Panc1 (cell line): Measurements from ENCODE around the gene FASTKD1. TPM values are rescaled to one million over a fixed set of nuclear protein-coding genes. Genes with fewer than 3 reads are reported as not detected.

Experiments
- ATAC-seq: fragments of 200-7000 bp; cut with Tn5 transposase; 2 replicates; pipeline ENCODE4 v1.9.1; 2020; ENCODE audit warnings: mild to moderate bottlenecking, moderate library complexity
- BruUV-seq: library from RNA; stranded (reverse); fragments of 400-500 nt; replicated peaks from 2 replicates; lab custom pipeline; 2021; lab: Mats Ljungman, UMichigan
- CTCF ChIA-PET: fragments of 300-600 bp; sonication (Branson Sonifier 250); formaldehyde crosslinking; loops from one replicate; lab custom pipeline; 2022; ENCODE audit warnings: antibody characterized with exemption; lab: Charles Lee
- POLR2A ChIA-PET: fragments of 300-600 bp; sonication (Branson Sonifier 250); formaldehyde crosslinking; loops from one replicate; lab custom pipeline; 2022; ENCODE audit warnings: antibody characterized with exemption; lab: Charles Lee
- DNase-seq: peaks from one replicate; pipeline ENCODE4 v3.0.0-alpha.2; 2010; ENCODE audit warnings: low read depth, low spot score
- H3K27ac ChIP-seq: 2 replicates; pipeline ENCODE4 v1.5.1; 2011; ENCODE audit warnings: mild to moderate bottlenecking, low read length, inconsistent platforms
- H3K27me3 ChIP-seq: fragments of 200-500 bp; sonication (Bioruptor generic); 2 replicates; pipeline ENCODE4 v1.6.0; 2014; ENCODE audit warnings: low read length, inconsistent platforms; ENCODE audit not compliant: control insufficient read depth, insufficient read depth
- H3K36me3 ChIP-seq: fragments of 200-500 bp; sonication (Bioruptor generic); 2 replicates; pipeline ENCODE4 v1.5.1; 2014; ENCODE audit warnings: inconsistent platforms, mild to moderate bottlenecking, low read length, moderate library complexity; ENCODE audit not compliant: control insufficient read depth, insufficient read depth
- H3K4me1 ChIP-seq: 2 replicates; pipeline ENCODE4 v1.5.1; 2011; ENCODE audit warnings: inconsistent platforms, mild to moderate bottlenecking, low read length, moderate library complexity; ENCODE audit not compliant: control insufficient read depth, insufficient read depth
- H3K4me3 ChIP-seq, 2 experiments: 2 replicates each; pipeline ENCODE4 v1.5.1; 2011 to 2012; ENCODE audit warnings: low read depth in 2 of 2, low read length in 2 of 2, mild to moderate bottlenecking in 2 of 2, inconsistent platforms in 1 of 2, moderate library complexity in 1 of 2
- H3K9me3 ChIP-seq: fragments of 200-500 bp; sonication (Bioruptor generic); 2 replicates; pipeline ENCODE4 v1.5.1; 2014; ENCODE audit warnings: low read depth, mild to moderate bottlenecking, inconsistent platforms, low read length, moderate library complexity; ENCODE audit not compliant: control insufficient read depth, insufficient read depth
- CTCF ChIP-seq: fragments of 450-650 bp; IDR thresholded peaks from 2 replicates; pipeline ENCODE4 v1.5.1; 2017; ENCODE audit warnings: mild to moderate bottlenecking
- POLR2AphosphoS5 ChIP-seq: IDR thresholded peaks from 2 replicates; pipeline ENCODE4 v1.6.1; 2012; ENCODE audit warnings: mild to moderate bottlenecking, low read depth, low read length, moderate library complexity
- REST ChIP-seq, 2 experiments: IDR thresholded peaks; 2 replicates each; pipeline ENCODE4 v1.6.1; 2011 to 2012; ENCODE audit warnings: low read depth in 2 of 2, control low read depth in 1 of 2, low read length in 1 of 2, mild to moderate bottlenecking in 1 of 2, moderate library complexity in 1 of 2; ENCODE audit not compliant: insufficient read depth in 1 of 2
- SIN3A ChIP-seq: IDR thresholded peaks from 2 replicates; pipeline ENCODE4 v1.6.1; 2012; ENCODE audit warnings: low read depth, mild to moderate bottlenecking, low read length, moderate library complexity, borderline replicate concordance; ENCODE audit not compliant: insufficient read depth
- TCF7L2 ChIP-seq: IDR thresholded peaks from 2 replicates; pipeline ENCODE4 v1.6.1; 2011; ENCODE audit warnings: mild to moderate bottlenecking, low read depth, low read length, inconsistent platforms
- in situ Hi-C: cut with HindIII; loops from 2 replicates; pipeline ENCODE4 v1.10.0; 2016; ENCODE audit warnings: low sequenced_read_pairs, low pct_unique_long_range_greater_than_20kb
- intact Hi-C: fragments of 100-400 bp; cut with micrococcal nuclease; formaldehyde crosslinking; loops from one replicate; pipeline ENCODE4 v1.10.0; 2022; ENCODE audit not compliant: unreplicated experiment
- total RNA-seq: library from RNA; stranded (reverse); gene quantifications from one replicate; pipeline ENCODE4 v1.2.1, GENCODE V29; 2021; ENCODE audit not compliant: unreplicated experiment

Gene FASTKD1
- total RNA-seq, 1 experiment from 2014 or later = 37.2 TPM

GRCh38 chr2:169613876-169614275, 40.2 kb upstream of the FASTKD1 start:
- TF ChIP-seq SIN3A (no peak), REST (IDR thresholded peaks at IDR 0.05; ENCODE audit: insufficient read depth in 1 of 2, low read depth in 2 of 2, low read length in 1 of 2) (no peak)
- CTCF ChIA-PET = no interaction called here
- Histone ChIP-seq H3K4me3 (no peak overlapping the region), H3K36me3 (peaks cover 26% of the 10 kb centered on the region; the same call in 1 of the 2 replicates), H3K4me1 (no peaks in the 10 kb centered on the region), H3K27ac (no peak overlapping the region), H3K9me3 (no peaks in the 10 kb centered on the region), H3K27me3 (no peaks in the 10 kb centered on the region)
- no peak for DNase-seq
- intact Hi-C loops (no loop called here), in situ Hi-C loops (no loop called here)
- POLR2A ChIA-PET = no interaction called here
- no peak for ATAC-seq
- no TSS peak for BruUV-seq

GRCh38 chr2:169609264-169609663, 35.6 kb upstream of the FASTKD1 start:
- no peaks in the 10 kb centered on the region for H3K9me3 ChIP-seq
- ChIA-PET CTCF (no interaction called here), POLR2A (no interaction called here)
- no peak overlapping the region for H3K27ac ChIP-seq
- no peaks in the 10 kb centered on the region for H3K27me3 ChIP-seq
- intact Hi-C loops (no loop called here), in situ Hi-C loops (no loop called here)
- TF ChIP-seq REST (IDR thresholded peaks at IDR 0.05; ENCODE audit: insufficient read depth in 1 of 2, low read depth in 2 of 2, low read length in 1 of 2) (no peak), CTCF (no peak), SIN3A (no peak), POLR2AphosphoS5 (no peak), TCF7L2 (no peak)
- DNase-seq (no peak), ATAC-seq (no peak)
- H3K4me3 ChIP-seq = no peak overlapping the region
- H3K4me1 ChIP-seq = no peaks in the 10 kb centered on the region
- peaks cover 31% of the 10 kb centered on the region for H3K36me3 ChIP-seq
- BruUV-seq = no TSS peak
